Coronary artery (tissue), 2 donors: ENCODE measurements around the gene KRTCAP2.

Experiments used
- DNase-seq: peaks from one replicate; pipeline ENCODE4 v3.0.0-alpha.2; 2017; ENCODE audit warnings: low spot score
- H3K27ac ChIP-seq, 2 donors: fragments of 200-600 bp; sonication (generic); one replicate each; pipeline ENCODE4 v1.5.1; 2016 to 2019
- H3K4me3 ChIP-seq: fragments of 200-600 bp; sonication (generic); 2 replicates; pipeline ENCODE4 v1.5.1; 2016; ENCODE audit warnings: mild to moderate bottlenecking, moderate library complexity
- TF ChIP-seq, protein P1 (sequence below): fragments of 200-600 bp; sonication (generic); IDR thresholded peaks from one replicate; pipeline ENCODE4 v1.5.1; 2019; ENCODE audit warnings: antibody characterized with exemption

Gene KRTCAP2

DNA sequence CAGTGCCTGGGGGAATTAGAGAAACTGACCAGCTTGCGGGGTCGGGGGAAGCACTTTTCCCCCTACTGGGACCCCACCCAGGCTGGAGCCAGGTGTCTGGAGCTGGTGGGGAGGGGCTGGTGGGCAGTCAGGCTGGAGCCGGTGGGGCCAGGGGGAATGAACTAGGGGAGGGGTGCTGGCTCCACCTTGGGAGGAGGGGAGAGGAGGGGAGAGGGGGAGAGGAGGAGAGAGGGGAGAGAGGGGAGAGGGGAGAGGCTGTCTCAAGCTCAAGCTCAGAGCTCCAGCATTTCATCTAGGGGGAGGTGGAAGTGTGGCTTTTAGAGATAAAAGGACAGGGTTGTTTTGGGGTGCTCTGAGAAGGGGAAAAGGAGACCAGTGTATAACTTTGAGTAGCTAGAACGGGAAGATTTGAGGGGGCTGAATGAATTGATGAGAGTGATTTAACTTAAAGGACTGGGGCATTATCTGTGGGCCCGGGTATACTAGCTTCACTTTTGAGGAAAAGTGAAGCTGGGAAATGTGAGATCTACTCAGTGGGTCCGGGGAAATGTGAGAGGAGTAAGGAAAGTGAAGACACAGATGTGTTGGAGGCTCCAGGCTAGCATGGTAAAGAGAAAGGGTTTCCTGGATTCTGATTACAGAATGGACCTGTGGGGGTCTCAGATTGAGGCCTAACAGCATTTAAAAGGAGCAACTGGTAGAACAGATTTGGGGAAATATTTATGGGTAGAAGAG lies 42.7 kb downstream of the KRTCAP2 start:
- no peak for DNase-seq
- Histone ChIP-seq H3K4me3 (peak overlapping the region; percentile 78), H3K27ac (peak overlapping the region in 1 of 2 donors; percentile 76)
- TF ChIP-seq, protein P1, sequence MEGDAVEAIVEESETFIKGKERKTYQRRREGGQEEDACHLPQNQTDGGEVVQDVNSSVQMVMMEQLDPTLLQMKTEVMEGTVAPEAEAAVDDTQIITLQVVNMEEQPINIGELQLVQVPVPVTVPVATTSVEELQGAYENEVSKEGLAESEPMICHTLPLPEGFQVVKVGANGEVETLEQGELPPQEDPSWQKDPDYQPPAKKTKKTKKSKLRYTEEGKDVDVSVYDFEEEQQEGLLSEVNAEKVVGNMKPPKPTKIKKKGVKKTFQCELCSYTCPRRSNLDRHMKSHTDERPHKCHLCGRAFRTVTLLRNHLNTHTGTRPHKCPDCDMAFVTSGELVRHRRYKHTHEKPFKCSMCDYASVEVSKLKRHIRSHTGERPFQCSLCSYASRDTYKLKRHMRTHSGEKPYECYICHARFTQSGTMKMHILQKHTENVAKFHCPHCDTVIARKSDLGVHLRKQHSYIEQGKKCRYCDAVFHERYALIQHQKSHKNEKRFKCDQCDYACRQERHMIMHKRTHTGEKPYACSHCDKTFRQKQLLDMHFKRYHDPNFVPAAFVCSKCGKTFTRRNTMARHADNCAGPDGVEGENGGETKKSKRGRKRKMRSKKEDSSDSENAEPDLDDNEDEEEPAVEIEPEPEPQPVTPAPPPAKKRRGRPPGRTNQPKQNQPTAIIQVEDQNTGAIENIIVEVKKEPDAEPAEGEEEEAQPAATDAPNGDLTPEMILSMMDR = no peak

DNA sequence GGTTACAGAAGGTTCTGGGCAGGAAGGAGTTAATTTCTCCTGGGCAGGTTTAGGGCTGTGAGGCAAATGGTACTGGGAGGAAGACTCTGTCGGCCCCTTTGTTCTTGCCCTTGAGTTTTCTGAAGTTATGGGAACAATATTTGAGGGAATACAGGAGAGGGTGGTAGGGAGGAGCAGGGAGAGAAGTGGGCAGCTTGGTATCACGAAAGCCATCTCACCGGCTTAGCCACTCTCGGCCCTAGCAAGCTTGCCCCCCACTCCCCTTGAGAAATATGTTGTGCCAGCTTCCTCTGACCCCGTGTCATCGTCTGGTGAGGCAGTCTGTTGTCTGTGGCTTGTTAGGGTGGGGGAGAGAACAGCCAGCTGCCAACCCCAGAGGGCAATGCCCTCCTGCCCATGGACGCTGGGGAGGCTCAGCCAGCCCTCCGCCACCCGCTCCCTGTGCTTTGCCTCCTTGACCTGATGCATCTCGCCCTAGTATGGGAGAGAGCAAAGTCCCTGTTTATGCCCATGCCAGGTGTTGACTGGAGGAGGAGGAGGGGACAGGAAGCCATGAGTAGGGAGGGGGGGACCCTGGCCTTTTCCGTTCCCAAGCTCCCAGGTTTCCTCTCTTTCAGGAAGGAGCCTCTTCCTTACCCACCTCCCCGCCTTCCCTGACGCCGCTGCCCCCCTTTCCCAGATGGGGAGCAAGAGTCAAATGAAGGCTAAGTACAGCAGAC lies 44.2 kb downstream of the KRTCAP2 start:
- H3K4me3 ChIP-seq = peak overlapping the region; percentile 78
- peak overlapping the region; percentile 18 to 76 for H3K27ac ChIP-seq
- no peak for DNase-seq
- TF ChIP-seq, protein P1 = no peak

DNA sequence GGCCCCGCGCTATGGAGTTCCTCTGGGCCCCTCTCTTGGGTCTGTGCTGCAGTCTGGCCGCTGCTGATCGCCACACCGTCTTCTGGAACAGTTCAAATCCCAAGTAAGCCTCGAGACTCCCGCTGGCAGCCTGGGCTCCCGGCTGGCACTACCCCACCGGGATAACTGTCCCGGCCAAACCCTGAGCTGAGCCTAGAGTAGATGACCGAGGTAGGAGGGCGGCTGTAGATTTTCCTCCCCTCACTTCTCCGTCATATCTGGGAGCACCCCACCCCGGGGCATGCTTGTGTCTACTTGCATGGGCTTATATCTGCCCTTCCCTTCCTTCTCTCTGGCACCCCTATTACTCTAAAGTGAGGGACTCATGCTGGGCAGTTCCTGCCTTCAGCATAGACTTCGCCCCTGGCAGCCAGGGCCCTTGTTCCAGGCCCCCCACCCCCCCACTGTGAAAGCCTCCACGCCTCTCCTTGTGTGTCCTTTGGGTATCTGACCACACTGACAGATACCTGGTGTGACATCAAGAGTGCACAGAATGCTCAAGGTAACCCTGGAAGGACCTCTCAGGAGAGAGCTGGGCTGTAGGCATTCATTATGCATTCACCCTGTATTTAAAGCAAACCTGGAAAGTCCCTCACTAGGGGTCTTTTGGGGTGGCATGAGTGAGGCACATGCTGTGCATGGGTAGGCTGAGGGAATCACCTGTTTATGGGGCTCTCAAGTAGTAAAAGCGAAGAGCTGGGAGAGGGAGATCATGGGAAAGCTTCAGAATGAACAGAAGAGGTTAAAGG lies 44.9 kb downstream of the KRTCAP2 start:
- H3K4me3 ChIP-seq = peak overlapping the region; percentile 78
- no peak for DNase-seq
- peak overlapping the region; percentile 44 to 76 for H3K27ac ChIP-seq
- TF ChIP-seq, protein P1 = no peak

DNA sequence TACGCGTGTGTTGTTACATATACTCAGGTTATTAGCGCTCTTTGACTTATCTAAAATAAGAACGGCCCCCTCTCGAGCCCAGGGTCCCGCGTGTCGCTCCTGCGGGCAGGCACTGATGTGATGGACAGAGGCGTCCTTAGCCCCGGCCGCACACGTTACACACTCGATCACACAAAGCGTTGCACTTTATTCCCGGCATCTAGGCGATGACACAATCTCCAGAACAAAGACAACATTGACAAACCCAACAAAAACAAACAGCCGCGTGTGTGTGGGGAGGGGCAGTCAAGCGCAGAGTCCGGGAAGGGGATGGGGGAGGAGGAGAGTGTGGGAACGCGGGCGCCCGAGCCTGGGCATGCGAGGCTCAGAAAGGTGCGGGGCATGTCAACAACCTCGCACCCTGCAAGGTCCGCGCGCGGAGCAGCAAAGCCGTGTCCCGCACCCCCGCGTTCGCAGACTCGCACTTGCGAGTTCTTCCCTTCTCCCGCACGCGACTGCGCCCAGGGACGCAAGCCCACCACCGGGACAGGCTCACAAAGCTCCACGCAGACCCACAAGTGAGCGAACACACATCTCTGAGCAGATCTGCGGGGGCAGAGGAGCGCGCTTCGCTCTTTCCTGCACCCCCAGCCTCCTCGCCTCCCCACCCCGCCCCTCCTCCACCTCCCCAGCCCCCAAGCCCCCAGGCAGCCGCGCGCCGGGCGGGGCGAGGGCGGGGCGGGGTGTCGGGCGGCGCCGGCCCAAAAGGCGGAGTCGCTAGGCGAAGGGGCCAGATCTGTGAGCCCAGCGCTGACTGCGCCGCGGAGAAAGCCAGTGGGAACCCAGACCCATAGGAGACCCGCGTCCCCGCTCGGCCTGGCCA lies 45.8 kb downstream of the KRTCAP2 start, which contains the start of gene EFNA1:
TSS of gene EFNA1 (plus strand) at position 772 of the 862 bp plus-strand sequence. CDS start 102 bp downstream, outside the sequence.
- TF ChIP-seq, protein P1 = no peak
- Histone ChIP-seq H3K27ac (peak within 1 kb of the TSS; percentile 44 to 76), H3K4me3 (peak within 1 kb of the TSS; percentile 78)
- DNase-seq = no peak

DNA sequence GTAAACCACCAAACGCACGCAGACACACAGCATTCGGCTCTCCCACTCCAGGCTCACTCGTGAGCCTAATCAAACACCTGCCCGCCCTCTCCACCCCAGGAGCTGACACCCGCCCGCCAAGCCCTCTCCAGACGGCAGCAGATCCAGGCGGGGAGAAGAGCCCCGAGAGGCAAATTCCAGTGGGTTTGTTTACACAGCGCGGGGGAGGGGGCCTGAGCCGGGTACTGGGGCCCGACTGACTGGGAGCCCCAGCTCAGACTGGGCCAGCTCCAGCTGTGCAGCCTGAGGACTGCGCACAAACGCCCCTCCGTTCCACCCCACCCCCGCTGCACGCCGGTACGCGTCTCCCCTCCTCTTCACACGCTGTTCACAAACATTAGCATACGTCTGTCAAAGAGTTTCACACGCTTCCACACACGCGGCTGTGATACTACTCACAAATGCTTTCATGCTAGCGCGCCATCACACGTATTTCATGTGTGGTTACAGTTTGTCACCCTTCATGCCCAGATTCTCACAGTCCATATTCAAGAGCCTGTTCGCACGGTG lies 46.5 kb downstream of the KRTCAP2 start:
- Histone ChIP-seq H3K27ac (peak overlapping the region; percentile 29 to 76), H3K4me3 (peak overlapping the region; percentile 78)
- no peak for DNase-seq
- TF ChIP-seq, protein P1 = no peak

DNA sequence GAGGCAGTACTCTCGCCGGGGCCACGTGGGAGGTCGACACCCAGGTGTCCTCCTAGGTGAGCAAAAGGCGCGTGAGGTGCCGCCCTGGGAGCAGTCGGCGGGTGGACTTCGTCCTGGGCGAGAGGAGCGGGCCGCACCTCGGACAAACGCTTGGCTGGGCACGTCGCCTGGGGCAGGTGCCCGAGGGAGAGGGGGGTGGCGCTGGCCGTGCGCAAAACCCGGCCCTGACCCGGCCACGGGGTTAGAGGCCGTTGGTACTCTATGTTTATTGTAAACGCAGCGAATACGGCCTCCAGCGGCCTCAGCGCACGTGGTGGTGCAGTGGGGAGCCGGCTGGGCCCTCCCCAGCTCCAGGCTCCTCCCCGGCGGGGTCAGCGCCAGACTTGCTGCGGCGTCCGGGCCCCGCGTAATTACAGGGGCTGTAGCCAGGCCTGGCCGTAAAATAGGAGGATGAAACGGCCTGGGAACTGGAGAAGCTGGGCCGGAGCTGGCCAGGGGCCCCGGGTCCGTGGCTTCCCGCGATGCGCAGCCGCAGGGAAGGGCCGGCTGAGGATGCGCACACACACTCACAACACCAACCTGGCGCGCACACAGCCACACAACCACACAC lies 47.1 kb downstream of the KRTCAP2 start:
- DNase-seq = no peak
- peak overlapping the region; percentile 78 for H3K4me3 ChIP-seq
- TF ChIP-seq, protein P1 = no peak
- peak overlapping the region in 1 of 2 donors; percentile 76 for H3K27ac ChIP-seq
